ENCODE data around the gene FCRL6.

GRCh38 chr1:159799446-159799985 lies 2.6 kb upstream of the FCRL6 start:
- no peak for TF ChIP-seq CTCF (conservative IDR thresholded peaks at IDR 0.05)
- no peak for TF ChIP-seq ZFX (IDR thresholded peaks at IDR 0.05)
